ENCODE results near the gene FAM120A.

FAM120A gene

GRCh38 chr9:93464395-93464794, 12.9 kb downstream of the FAM120A start:
- Mint-ChIP-seq H3K4me3 (no peak overlapping the region), H3K27me3 (ENCODE audit: low read depth) (no peaks in the 10 kb centered on the region), H3K4me1 (peaks cover 61% of the 10 kb centered on the region), H3K27ac (peak overlapping the region in 1 of 3 experiments; percentile 9), H3K36me3 (ENCODE audit: low read depth) (no peaks in the 10 kb centered on the region), H3K9me3 (no peaks in the 10 kb centered on the region)
- TF ChIP-seq, protein P1, sequence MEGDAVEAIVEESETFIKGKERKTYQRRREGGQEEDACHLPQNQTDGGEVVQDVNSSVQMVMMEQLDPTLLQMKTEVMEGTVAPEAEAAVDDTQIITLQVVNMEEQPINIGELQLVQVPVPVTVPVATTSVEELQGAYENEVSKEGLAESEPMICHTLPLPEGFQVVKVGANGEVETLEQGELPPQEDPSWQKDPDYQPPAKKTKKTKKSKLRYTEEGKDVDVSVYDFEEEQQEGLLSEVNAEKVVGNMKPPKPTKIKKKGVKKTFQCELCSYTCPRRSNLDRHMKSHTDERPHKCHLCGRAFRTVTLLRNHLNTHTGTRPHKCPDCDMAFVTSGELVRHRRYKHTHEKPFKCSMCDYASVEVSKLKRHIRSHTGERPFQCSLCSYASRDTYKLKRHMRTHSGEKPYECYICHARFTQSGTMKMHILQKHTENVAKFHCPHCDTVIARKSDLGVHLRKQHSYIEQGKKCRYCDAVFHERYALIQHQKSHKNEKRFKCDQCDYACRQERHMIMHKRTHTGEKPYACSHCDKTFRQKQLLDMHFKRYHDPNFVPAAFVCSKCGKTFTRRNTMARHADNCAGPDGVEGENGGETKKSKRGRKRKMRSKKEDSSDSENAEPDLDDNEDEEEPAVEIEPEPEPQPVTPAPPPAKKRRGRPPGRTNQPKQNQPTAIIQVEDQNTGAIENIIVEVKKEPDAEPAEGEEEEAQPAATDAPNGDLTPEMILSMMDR (IDR thresholded peaks at IDR 0.05; ENCODE audit: unreplicated experiment in 3 of 3), result no peak

DNA sequence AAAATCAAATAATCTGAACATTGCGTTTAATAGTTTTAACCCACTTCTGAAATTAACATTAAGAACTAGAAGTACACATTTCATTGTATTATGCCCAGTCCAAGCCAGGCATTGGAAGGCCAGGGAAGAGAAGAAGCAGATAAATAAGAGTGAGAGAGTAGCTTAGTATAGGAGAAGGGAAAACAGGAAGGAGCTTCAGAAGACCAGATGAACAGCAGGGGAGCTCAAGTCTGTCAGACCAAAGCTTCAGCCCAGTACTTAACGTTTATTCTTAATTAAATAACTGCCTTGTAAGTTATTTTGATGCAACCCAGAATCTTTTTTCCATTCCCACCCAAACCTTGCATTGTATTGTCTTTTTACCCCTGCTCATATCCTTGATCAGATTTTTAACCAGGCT, 13.4 kb downstream of the FAM120A start:
- Mint-ChIP-seq H3K4me3 (no peak overlapping the region), H3K36me3 (ENCODE audit: low read depth) (no peaks in the 10 kb centered on the region), H3K9me3 (no peaks in the 10 kb centered on the region), H3K27ac (peak overlapping the region in 1 of 3 experiments; percentile 9), H3K27me3 (ENCODE audit: low read depth) (no peaks in the 10 kb centered on the region), H3K4me1 (peaks cover 57% of the 10 kb centered on the region)
- TF ChIP-seq, protein P1 (IDR thresholded peaks at IDR 0.05; ENCODE audit: unreplicated experiment in 3 of 3), result no peak

GRCh38 chr9:93465855-93466254, 14.4 kb downstream of the FAM120A start:
- TF ChIP-seq, protein P1 (IDR thresholded peaks at IDR 0.05; ENCODE audit: unreplicated experiment in 3 of 3), result no peak
- Mint-ChIP-seq H3K4me3 (no peak overlapping the region), H3K9me3 (no peaks in the 10 kb centered on the region), H3K27me3 (ENCODE audit: low read depth) (no peaks in the 10 kb centered on the region), H3K36me3 (ENCODE audit: low read depth) (peaks cover 7% of the 10 kb centered on the region), H3K27ac (no peak overlapping the region), H3K4me1 (peaks cover 59% of the 10 kb centered on the region)

- TF ChIP-seq, protein P1 (IDR thresholded peaks at IDR 0.05; ENCODE audit: unreplicated experiment in 3 of 3), result no peak
- no peaks in the 10 kb centered on the region for H3K9me3 Mint-ChIP-seq
- no peak overlapping the region for H3K4me3 Mint-ChIP-seq
- H3K36me3 Mint-ChIP-seq (ENCODE audit: low read depth), result peaks cover 12% of the 10 kb centered on the region
- H3K27me3 Mint-ChIP-seq (ENCODE audit: low read depth), result no peaks in the 10 kb centered on the region
- H3K4me1 Mint-ChIP-seq, result peaks cover 57% of the 10 kb centered on the region
- peak overlapping the region in 2 of 3 experiments; percentile 41 to 59 for H3K27ac Mint-ChIP-seq
These were observed 15.1 kb downstream of the FAM120A start for GRCh38 chr9:93466416-93467061.

- peaks cover 13% of the 10 kb centered on the region for H3K36me3 Mint-ChIP-seq (ENCODE audit: low read depth)
- peak overlapping the region in 2 of 3 experiments; percentile 41 to 59 for H3K27ac Mint-ChIP-seq
- H3K27me3 Mint-ChIP-seq (ENCODE audit: low read depth), result no peaks in the 10 kb centered on the region
- TF ChIP-seq, protein P1 (IDR thresholded peaks at IDR 0.05; ENCODE audit: unreplicated experiment in 3 of 3), result no peak
- no peak overlapping the region for H3K4me3 Mint-ChIP-seq
- H3K4me1 Mint-ChIP-seq, result peaks cover 57% of the 10 kb centered on the region
- no peaks in the 10 kb centered on the region for H3K9me3 Mint-ChIP-seq
These were observed 15.6 kb downstream of the FAM120A start for GRCh38 chr9:93467062-93467416.

- Mint-ChIP-seq H3K27ac (peak overlapping the region in 2 of 3 experiments; percentile 18 to 41), H3K4me3 (no peak overlapping the region), H3K27me3 (ENCODE audit: low read depth) (no peaks in the 10 kb centered on the region), H3K36me3 (ENCODE audit: low read depth) (peaks cover 17% of the 10 kb centered on the region), H3K9me3 (no peaks in the 10 kb centered on the region), H3K4me1 (peaks cover 57% of the 10 kb centered on the region)
- TF ChIP-seq, protein P1 (IDR thresholded peaks at IDR 0.05; ENCODE audit: unreplicated experiment in 3 of 3), result no peak
These were observed 16.0 kb downstream of the FAM120A start for GRCh38 chr9:93467462-93467861.

All from nephron (organoid).